Measurements from ENCODE around the gene NRXN3.

NRXN3 gene

GRCh38 chr14:79656056-79656455 is 1485.9 kb downstream of the NRXN3 start:
- Histone ChIP-seq H3K9me3 (peaks cover 6% of the 10 kb centered on the region; the same call in 1 of the 2 replicates), H3K36me3 (no peaks in the 10 kb centered on the region), H3K4me2 (no peak overlapping the region), H3K4me1 (0 out of 2 replicates have a peak, but pooled peaks cover 8% of the 10 kb centered on the region), H3K27ac (no peak overlapping the region), H4K20me1 (no peaks in the 10 kb centered on the region), H3K27me3 (no peaks in the 10 kb centered on the region), H3K4me3 (no peak overlapping the region), H3K9ac (no peak overlapping the region)
- no peak for TF ChIP-seq Cebpa-rat (IDR thresholded peaks at IDR 0.05)

- Histone ChIP-seq H3K4me2 (no peak overlapping the region), H3K36me3 (no peaks in the 10 kb centered on the region), H3K9me3 (peaks cover 6% of the 10 kb centered on the region; the same call in 1 of the 2 replicates), H3K9ac (no peak overlapping the region), H4K20me1 (no peaks in the 10 kb centered on the region), H3K4me3 (no peak overlapping the region), H3K27me3 (no peaks in the 10 kb centered on the region), H3K4me1 (0 out of 2 replicates have a peak, but pooled peaks cover 8% of the 10 kb centered on the region), H3K27ac (no peak overlapping the region)
- no peak for TF ChIP-seq Cebpa-rat (IDR thresholded peaks at IDR 0.05)
Measured at GRCh38 chr14:79656496-79656895, 1486.3 kb downstream of the NRXN3 start.

- no peaks in the 10 kb centered on the region for H4K20me1 ChIP-seq
- H3K9me3 ChIP-seq = peaks cover 10% of the 10 kb centered on the region; the same call in 1 of the 2 replicates
- no peak overlapping the region for H3K4me2 ChIP-seq
- H3K27ac ChIP-seq = no peak overlapping the region
- no peak overlapping the region for H3K4me3 ChIP-seq
- no peak for TF ChIP-seq Cebpa-rat (IDR thresholded peaks at IDR 0.05)
- no peak overlapping the region for H3K9ac ChIP-seq
- no peaks in the 10 kb centered on the region for H3K36me3 ChIP-seq
- H3K27me3 ChIP-seq = no peaks in the 10 kb centered on the region
- H3K4me1 ChIP-seq = 0 out of 2 replicates have a peak, but pooled peaks cover 8% of the 10 kb centered on the region
Measured at GRCh38 chr14:79658221-79658620, 1488.0 kb downstream of the NRXN3 start.

GRCh38 chr14:79658769-79659168 is 1488.6 kb downstream of the NRXN3 start:
- H3K27me3 ChIP-seq = no peaks in the 10 kb centered on the region
- H3K9ac ChIP-seq = no peak overlapping the region

GRCh38 chr14:79660053-79660939 is 1490.1 kb downstream of the NRXN3 start:
- Histone ChIP-seq H3K27ac (no peak overlapping the region), H3K9ac (no peak overlapping the region), H3K4me2 (0 out of 2 replicates have a peak overlapping the region, but pooled peaks have one; percentile 7), H4K20me1 (no peaks in the 10 kb centered on the region), H3K9me3 (0 out of 2 replicates have a peak, but pooled peaks cover 4% of the 10 kb centered on the region), H3K4me3 (no peak overlapping the region), H3K4me1 (0 out of 2 replicates have a peak, but pooled peaks cover 8% of the 10 kb centered on the region), H3K36me3 (no peaks in the 10 kb centered on the region), H3K27me3 (no peaks in the 10 kb centered on the region)
- TF ChIP-seq Cebpa-rat (IDR thresholded peaks at IDR 0.05) = no peak

More at GRCh38 chr14:79658769-79659168, 1488.6 kb downstream of the NRXN3 start:
- H3K4me1 ChIP-seq = 0 out of 2 replicates have a peak, but pooled peaks cover 8% of the 10 kb centered on the region
- peaks cover 7% of the 10 kb centered on the region; the same call in 1 of the 2 replicates for H3K9me3 ChIP-seq
- TF ChIP-seq Cebpa-rat (IDR thresholded peaks at IDR 0.05) = no peak
- no peak overlapping the region for H3K27ac ChIP-seq
- H3K4me3 ChIP-seq = no peak overlapping the region
- no peaks in the 10 kb centered on the region for H3K36me3 ChIP-seq
- no peaks in the 10 kb centered on the region for H4K20me1 ChIP-seq
- no peak overlapping the region for H3K4me2 ChIP-seq

GRCh38 chr14:79661752-79662151 is 1491.6 kb downstream of the NRXN3 start:
- Histone ChIP-seq H3K9me3 (0 out of 2 replicates have a peak, but pooled peaks cover 4% of the 10 kb centered on the region), H3K36me3 (no peaks in the 10 kb centered on the region), H3K4me1 (0 out of 2 replicates have a peak, but pooled peaks cover 8% of the 10 kb centered on the region), H3K9ac (no peak overlapping the region), H4K20me1 (no peaks in the 10 kb centered on the region), H3K4me3 (no peak overlapping the region), H3K27ac (no peak overlapping the region), H3K4me2 (no peak overlapping the region), H3K27me3 (no peaks in the 10 kb centered on the region)
- no peak for TF ChIP-seq Cebpa-rat (IDR thresholded peaks at IDR 0.05)

GRCh38 chr14:79663453-79663852 is 1493.3 kb downstream of the NRXN3 start:
- H3K36me3 ChIP-seq = no peaks in the 10 kb centered on the region
- H3K9me3 ChIP-seq = 0 out of 2 replicates have a peak, but pooled peaks cover 4% of the 10 kb centered on the region
- H3K4me1 ChIP-seq = 0 out of 2 replicates have a peak, but pooled peaks cover 8% of the 10 kb centered on the region
- TF ChIP-seq Cebpa-rat (IDR thresholded peaks at IDR 0.05) = no peak
- no peaks in the 10 kb centered on the region for H4K20me1 ChIP-seq
- no peak overlapping the region for H3K27ac ChIP-seq
- no peak overlapping the region for H3K4me3 ChIP-seq
- no peaks in the 10 kb centered on the region for H3K27me3 ChIP-seq
- no peak overlapping the region for H3K9ac ChIP-seq
- H3K4me2 ChIP-seq = no peak overlapping the region

- Histone ChIP-seq H3K4me2 (no peak overlapping the region), H3K27ac (no peak overlapping the region)
- no peak for TF ChIP-seq Cebpa-rat (IDR thresholded peaks at IDR 0.05)
Measured at GRCh38 chr14:79665556-79665955, 1495.4 kb downstream of the NRXN3 start.

GRCh38 chr14:79668951-79669350 is 1498.8 kb downstream of the NRXN3 start:
- no peak overlapping the region for H3K9ac ChIP-seq
- TF ChIP-seq Cebpa-rat (IDR thresholded peaks at IDR 0.05) = no peak
- H3K27ac ChIP-seq = no peak overlapping the region
- H3K27me3 ChIP-seq = no peaks in the 10 kb centered on the region
- H3K4me1 ChIP-seq = no peaks in the 10 kb centered on the region
- no peaks in the 10 kb centered on the region for H3K9me3 ChIP-seq
- no peaks in the 10 kb centered on the region for H3K36me3 ChIP-seq
- no peak overlapping the region for H3K4me2 ChIP-seq
- no peaks in the 10 kb centered on the region for H4K20me1 ChIP-seq
- no peak overlapping the region for H3K4me3 ChIP-seq

More at GRCh38 chr14:79665556-79665955, 1495.4 kb downstream of the NRXN3 start:
- Histone ChIP-seq H3K9me3 (0 out of 2 replicates have a peak, but pooled peaks cover 4% of the 10 kb centered on the region), H4K20me1 (no peaks in the 10 kb centered on the region), H3K9ac (no peak overlapping the region), H3K4me3 (no peak overlapping the region), H3K36me3 (no peaks in the 10 kb centered on the region), H3K27me3 (no peaks in the 10 kb centered on the region), H3K4me1 (no peaks in the 10 kb centered on the region)

- Histone ChIP-seq H3K4me1 (no peaks in the 10 kb centered on the region), H3K4me3 (no peak overlapping the region), H3K9ac (no peak overlapping the region), H3K27ac (no peak overlapping the region), H4K20me1 (no peaks in the 10 kb centered on the region), H3K36me3 (no peaks in the 10 kb centered on the region), H3K9me3 (no peaks in the 10 kb centered on the region), H3K4me2 (no peak overlapping the region), H3K27me3 (no peaks in the 10 kb centered on the region)
- no peak for TF ChIP-seq Cebpa-rat (IDR thresholded peaks at IDR 0.05)
Measured at GRCh38 chr14:79670811-79671210, 1500.6 kb downstream of the NRXN3 start.

Data from BLaER1 (cell line).